Activated naive CD8-positive, alpha-beta T cell treated with anti-CD3 and anti-CD28 coated beads, Interleukin-2, amount 10 ng/mL, durations not matched to agents 7 days and 5 days (primary cell): ENCODE results near the gene EXPH5. TPM values are rescaled to one million over a fixed set of nuclear protein-coding genes. Genes with fewer than 3 reads are reported as not detected.
A peak's percentile ranks its signal among the peaks of the same experiment; 100 is the strongest.

Experiments
- ATAC-seq: fragments of 150-1000 bp; cut with Tn5 transposase; one replicate; pipeline ENCODE4 v1.10.0; 2021; ENCODE audit warnings: low read depth, moderate library complexity
- POLR2A ChIA-PET: fragments of 350-600 bp; sonication (Branson Sonifier 250); formaldehyde crosslinking; loops from one replicate; lab custom pipeline; 2021; ENCODE audit warnings: antibody characterized with exemption; lab: Charles Lee
- DNase-seq: peaks from one replicate; pipeline ENCODE4 v3.0.0; 2021
- H3K27ac Mint-ChIP-seq: one replicate; pipeline ENCODE4 v1.8.0; 2022; ENCODE audit warnings: mild to moderate bottlenecking, mixed read lengths
- H3K27me3 Mint-ChIP-seq: one replicate; pipeline ENCODE4 v1.8.0; 2022; ENCODE audit warnings: mild to moderate bottlenecking, moderate library complexity, mixed read lengths
- H3K36me3 Mint-ChIP-seq: one replicate; pipeline ENCODE4 v1.8.0; 2021; ENCODE audit warnings: mild to moderate bottlenecking, mixed read lengths
- H3K4me1 Mint-ChIP-seq: one replicate; pipeline ENCODE4 v1.8.0; 2021; ENCODE audit warnings: mixed read lengths
- H3K4me3 Mint-ChIP-seq: one replicate; pipeline ENCODE4 v1.8.0; 2022; ENCODE audit warnings: mild to moderate bottlenecking, moderate library complexity, mixed read lengths
- H3K9me3 Mint-ChIP-seq: one replicate; pipeline ENCODE4 v1.8.0; 2021; ENCODE audit warnings: mixed read lengths
- total RNA-seq, 2 experiments: library from RNA; stranded (reverse); gene quantifications; one replicate each; pipeline ENCODE4 v1.2.3, GENCODE V29; 2021

The EXPH5 gene
- total RNA-seq, 2 experiments from 2014 or later, result 2.5 to 3.7 TPM

DNA sequence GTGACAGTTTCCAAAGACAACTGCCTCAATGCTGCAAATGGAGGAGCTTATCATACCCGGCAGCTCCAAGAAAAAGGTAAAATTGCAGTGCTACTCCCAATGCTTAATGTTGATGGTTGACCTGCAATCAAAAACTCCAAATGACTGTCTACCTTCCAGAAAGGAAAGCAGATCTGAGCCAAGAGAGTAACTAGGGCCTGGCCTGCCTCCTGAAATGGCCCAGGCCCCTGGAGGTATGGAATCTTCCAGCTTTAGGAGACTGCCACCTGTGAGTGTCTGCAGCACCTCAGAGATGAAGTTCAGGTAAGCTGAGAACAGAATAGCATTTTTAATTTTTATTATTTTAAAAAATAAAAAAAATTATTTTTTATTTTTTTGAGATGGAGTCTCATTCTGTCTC lies 23.7 kb downstream of the EXPH5 start:
- Mint-ChIP-seq H3K27me3 (no peaks in the 10 kb centered on the region), H3K4me3 (no peak overlapping the region), H3K27ac (no peak overlapping the region), H3K9me3 (no peaks in the 10 kb centered on the region), H3K36me3 (no peaks in the 10 kb centered on the region), H3K4me1 (peaks cover 5% of the 10 kb centered on the region)
- ATAC-seq, result no peak
- no peak for DNase-seq
- POLR2A ChIA-PET, result no interaction called here

DNA sequence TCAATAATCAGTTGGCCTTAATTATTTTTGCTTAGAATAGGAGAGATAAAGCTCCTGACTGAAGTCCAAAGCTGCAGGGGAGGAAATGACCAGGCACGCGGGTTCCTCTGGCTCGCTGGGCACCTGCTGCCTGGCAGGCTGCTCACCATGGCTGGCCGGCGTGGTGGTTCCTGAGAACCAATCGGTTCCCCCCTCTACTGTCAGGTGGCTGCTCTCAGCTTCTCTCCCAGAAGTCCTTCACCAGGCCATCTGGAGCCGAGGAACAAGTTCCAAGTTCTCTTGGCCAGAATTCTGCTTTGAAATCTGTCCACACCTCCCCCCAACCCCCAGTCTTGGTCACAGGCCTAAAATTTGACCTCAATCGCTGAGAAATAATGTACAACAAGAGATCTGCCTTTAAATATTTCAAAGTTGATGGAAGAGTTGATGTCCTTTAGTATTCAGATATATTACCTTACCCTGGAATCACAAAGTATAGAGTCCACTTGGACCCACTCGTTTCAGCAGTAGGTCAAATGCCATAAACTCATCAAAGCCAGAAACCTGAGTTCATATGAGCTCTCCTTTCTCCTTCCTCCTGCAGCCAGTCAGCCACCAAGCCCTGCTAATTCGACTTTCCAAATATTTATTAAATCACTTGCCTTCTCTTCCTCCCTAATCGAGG lies 25.2 kb downstream of the EXPH5 start:
- POLR2A ChIA-PET, result no interaction called here
- DNase-seq (no peak), ATAC-seq (no peak)
- Mint-ChIP-seq H3K4me3 (no peak overlapping the region), H3K36me3 (no peaks in the 10 kb centered on the region), H3K27ac (no peak overlapping the region), H3K4me1 (peaks cover 5% of the 10 kb centered on the region), H3K9me3 (no peaks in the 10 kb centered on the region), H3K27me3 (no peaks in the 10 kb centered on the region)

DNA sequence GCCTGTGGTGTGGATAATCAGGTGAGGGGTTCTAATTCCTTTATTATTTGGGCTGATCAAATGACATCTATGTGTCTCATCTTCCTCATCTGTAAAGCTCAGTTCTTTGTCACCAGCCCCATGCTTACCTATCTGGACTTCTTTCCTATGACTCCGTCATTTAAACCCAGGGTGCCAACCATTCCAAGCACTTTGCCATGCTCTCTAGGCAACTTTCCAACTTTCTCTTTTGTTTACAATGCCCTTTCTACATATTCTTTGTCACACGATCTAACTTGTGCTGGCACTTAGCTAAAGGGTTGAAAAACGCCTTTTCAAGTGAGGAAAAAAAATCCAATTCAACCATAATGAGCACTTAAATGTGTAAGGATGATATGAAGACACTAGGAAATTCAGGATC lies 27.9 kb downstream of the EXPH5 start:
- no peak for DNase-seq
- no peaks in the 10 kb centered on the region for H3K27me3 Mint-ChIP-seq
- POLR2A ChIA-PET, result no interaction called here
- no peaks in the 10 kb centered on the region for H3K9me3 Mint-ChIP-seq
- H3K27ac Mint-ChIP-seq, result no peak overlapping the region
- H3K4me3 Mint-ChIP-seq, result no peak overlapping the region
- peaks cover 2% of the 10 kb centered on the region for H3K4me1 Mint-ChIP-seq
- no peaks in the 10 kb centered on the region for H3K36me3 Mint-ChIP-seq
- ATAC-seq, result no peak

DNA sequence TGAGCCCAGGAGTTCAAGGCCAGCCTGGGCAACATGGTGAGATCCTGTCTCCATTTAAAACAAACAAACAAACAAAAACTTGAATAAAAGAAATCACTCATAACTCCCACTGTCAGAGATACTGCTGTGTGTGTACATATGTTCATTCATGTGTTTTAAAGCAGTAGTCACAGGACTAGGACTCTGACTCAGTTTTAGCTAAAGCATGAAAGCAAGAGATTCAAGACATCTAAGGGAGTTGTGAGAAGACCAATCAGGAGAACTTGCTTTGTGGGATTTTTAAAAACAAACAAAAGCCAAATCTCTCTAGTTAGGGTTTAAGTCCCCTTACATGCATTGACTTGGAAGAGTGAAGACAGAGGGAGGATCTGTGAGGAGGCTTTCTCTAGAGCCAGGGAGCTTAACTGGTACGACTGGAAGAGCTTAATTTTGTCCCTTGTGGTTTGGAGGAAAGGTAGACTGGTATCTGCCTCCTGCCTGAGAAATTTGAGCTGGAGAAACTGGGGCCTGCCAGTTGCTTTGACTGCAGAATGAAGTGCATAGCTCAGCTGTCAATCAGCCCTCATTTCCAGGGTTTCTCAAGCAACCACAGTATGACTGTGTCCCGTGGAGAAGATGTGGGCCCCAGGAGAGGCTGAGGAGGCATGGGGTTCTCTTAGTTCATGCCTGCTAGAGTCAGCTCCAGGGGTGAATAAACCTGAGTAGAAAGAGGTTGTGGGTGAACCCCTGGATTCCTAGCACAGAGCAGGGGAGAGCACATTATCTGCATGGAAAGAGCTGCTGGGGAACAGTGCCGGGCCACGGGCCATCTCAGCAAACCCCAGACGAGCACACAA lies 30.6 kb downstream of the EXPH5 start:
- Mint-ChIP-seq H3K9me3 (no peaks in the 10 kb centered on the region), H3K36me3 (peaks cover 2% of the 10 kb centered on the region), H3K4me3 (no peak overlapping the region), H3K27me3 (no peaks in the 10 kb centered on the region), H3K27ac (no peak overlapping the region), H3K4me1 (peaks cover 21% of the 10 kb centered on the region)
- no peak for DNase-seq
- no peak for ATAC-seq
- POLR2A ChIA-PET, result no interaction called here

DNA sequence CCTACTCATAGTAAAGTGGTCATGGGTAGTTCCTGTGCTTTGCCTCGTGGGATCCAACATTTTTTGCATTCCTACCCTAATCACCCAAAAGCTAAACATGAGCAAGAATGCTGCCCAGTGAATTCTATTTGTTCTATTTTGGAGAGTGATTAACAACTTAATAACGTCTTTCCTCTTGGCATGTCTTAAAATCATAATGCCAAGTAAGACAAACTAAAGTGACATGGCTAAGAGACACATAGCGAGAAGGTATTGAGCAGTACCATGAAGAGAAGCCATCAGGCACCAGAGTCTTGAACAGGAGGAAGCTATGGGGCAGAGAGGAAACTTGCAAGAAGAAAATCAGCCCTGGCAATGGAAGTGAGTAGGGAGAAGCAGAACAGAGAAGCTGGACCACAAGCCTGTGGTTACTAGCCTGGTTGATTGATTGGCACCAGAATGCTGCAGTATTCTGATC lies 32.0 kb downstream of the EXPH5 start:
- ATAC-seq (no peak), DNase-seq (no peak)
- Mint-ChIP-seq H3K27ac (no peak overlapping the region), H3K27me3 (no peaks in the 10 kb centered on the region), H3K9me3 (no peaks in the 10 kb centered on the region), H3K4me1 (peaks cover 21% of the 10 kb centered on the region), H3K36me3 (peaks cover 2% of the 10 kb centered on the region), H3K4me3 (no peak overlapping the region)
- POLR2A ChIA-PET, result no interaction called here

DNA sequence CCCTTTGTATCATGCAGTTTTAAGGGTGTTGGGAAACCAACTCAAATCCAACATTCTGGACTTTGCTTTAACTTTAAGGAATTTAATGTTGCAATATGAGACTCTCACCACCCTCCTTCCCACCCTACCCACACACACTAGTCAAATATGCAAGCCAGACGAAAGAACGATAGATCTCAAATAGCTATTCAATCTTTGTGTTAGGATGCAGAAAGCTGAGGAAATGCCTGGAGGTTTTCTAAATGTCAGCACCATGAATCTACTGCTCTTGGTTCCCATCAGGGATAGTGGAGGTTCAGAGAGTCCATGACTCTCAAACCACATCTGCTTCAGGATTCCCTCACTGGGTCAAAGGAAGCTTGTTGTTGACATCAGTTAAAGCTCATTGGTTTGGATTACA lies 33.7 kb downstream of the EXPH5 start:
- DNase-seq (no peak), ATAC-seq (no peak)
- POLR2A ChIA-PET, result interaction anchor here (0.6 kb wide), 1 partner anchor 14 kb away, joined by 3 read pairs; no protein-coding TSS in a partner anchor
- peak overlapping the region; percentile 43 for H3K27ac Mint-ChIP-seq
- H3K4me3 Mint-ChIP-seq, result no peak overlapping the region
- peaks cover 2% of the 10 kb centered on the region for H3K36me3 Mint-ChIP-seq
- peaks cover 21% of the 10 kb centered on the region for H3K4me1 Mint-ChIP-seq
- no peaks in the 10 kb centered on the region for H3K27me3 Mint-ChIP-seq
- no peaks in the 10 kb centered on the region for H3K9me3 Mint-ChIP-seq

DNA sequence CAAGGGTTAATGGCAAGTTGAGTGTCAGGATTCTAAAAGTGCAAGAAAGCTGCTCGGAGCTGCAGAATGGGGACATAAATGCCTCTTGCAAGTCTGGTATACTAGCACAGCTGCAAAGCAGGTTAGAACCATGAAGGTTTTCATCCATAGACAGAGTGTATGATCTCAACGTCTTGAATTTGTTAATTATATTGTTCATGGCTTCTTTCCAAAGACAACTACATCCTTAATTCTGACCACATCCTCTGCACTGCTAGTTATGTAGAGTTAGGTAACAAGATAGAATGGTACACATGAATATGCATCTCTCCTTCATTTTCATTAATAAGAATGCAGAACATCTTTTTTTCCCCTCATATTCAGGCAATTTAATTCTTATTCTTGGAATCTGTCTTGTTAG lies 34.2 kb downstream of the EXPH5 start:
- peak; percentile 90 for ATAC-seq
- Mint-ChIP-seq H3K4me3 (no peak overlapping the region), H3K4me1 (peaks cover 21% of the 10 kb centered on the region), H3K9me3 (no peaks in the 10 kb centered on the region), H3K27ac (peak overlapping the region; percentile 45), H3K36me3 (peaks cover 2% of the 10 kb centered on the region), H3K27me3 (no peaks in the 10 kb centered on the region)
- POLR2A ChIA-PET, result no interaction called here
- DNase-seq, result no peak

DNA sequence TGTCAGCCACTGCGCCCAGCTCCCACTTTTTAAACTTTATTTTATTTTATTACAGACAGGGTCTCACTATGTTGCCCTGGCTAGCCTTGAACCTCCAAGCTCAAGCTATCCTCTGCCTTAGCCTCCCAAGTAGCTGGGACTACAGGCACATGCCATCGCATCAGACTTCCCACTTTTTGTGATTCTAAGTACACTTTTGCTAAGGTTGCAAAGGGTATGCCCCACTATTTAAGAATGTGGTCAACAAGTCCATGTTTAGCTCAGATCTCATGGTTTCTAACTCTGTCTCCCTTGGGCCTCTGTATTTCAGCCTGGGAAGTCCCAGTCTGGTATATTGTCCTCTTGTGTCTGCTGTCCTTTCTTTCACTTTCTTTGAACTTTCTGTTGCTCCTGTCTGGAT lies 35.3 kb downstream of the EXPH5 start:
- POLR2A ChIA-PET, result no interaction called here
- Mint-ChIP-seq H3K4me1 (peaks cover 21% of the 10 kb centered on the region), H3K27ac (no peak overlapping the region), H3K4me3 (no peak overlapping the region), H3K9me3 (no peaks in the 10 kb centered on the region), H3K27me3 (no peaks in the 10 kb centered on the region), H3K36me3 (peaks cover 2% of the 10 kb centered on the region)
- ATAC-seq (no peak), DNase-seq (no peak)

DNA sequence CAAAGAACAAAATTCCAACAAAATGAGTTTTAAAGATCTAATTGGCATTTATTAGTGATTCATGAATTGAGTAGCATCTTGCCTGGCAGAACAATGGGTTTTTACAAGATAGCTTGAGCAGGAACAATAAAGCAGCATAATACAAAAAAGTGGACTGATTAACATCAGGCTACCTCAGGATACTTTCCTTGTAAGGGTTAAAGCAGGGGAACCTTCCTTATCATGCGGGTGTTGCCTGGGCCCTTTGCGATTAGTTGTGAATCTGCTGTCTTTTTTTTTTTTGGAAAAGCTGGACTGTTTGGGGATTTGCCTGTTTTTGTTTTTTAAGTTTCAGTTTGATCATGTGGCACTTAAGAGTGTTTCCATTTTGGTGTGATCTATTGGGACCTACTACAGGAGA lies 37.5 kb downstream of the EXPH5 start:
- no peaks in the 10 kb centered on the region for H3K9me3 Mint-ChIP-seq
- POLR2A ChIA-PET, result no interaction called here
- no peaks in the 10 kb centered on the region for H3K27me3 Mint-ChIP-seq
- DNase-seq, result no peak
- no peak for ATAC-seq
- H3K4me3 Mint-ChIP-seq, result no peak overlapping the region
- H3K27ac Mint-ChIP-seq, result no peak overlapping the region
- H3K4me1 Mint-ChIP-seq, result peaks cover 19% of the 10 kb centered on the region
- peaks cover 2% of the 10 kb centered on the region for H3K36me3 Mint-ChIP-seq

DNA sequence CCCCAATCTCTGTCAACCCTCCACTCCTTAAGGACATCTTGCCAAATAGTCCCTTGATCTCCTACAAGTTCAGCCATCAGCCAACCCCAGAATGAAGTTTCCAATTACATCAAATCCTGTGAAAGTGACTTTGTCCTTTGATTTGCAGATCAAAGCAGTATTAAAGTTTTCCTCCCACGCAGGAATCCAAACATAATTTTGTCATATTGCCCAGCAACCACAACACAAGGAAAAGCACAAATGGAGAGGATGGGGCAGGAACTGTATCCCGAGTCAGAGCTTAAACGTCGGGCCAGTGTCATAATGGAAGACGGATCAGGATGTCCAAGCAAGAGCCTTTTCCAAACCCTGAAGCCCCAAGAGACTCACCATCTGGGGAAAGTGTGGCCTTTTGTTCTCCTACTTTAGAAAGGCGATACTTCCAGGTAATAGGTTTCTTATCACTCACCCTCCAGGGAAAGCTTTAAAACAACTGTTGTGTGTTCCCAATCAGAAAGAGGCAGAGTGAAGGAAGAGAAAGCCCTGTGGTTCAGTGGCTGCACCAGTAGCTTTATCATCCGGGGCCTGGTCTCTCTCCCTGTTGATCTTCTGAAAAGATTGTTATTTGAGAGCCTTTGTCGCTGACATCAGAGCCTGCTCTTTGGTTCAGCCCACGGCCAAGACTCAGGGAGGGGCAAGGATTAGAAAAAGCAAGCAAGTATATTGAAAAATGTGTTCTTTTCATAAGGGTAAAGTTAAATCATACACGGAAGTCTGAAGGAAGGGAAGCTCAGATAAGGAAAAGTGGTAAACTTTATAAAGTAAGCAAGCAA lies 41.7 kb downstream of the EXPH5 start:
- DNase-seq (no peak), ATAC-seq (no peak)
- no peaks in the 10 kb centered on the region for H3K4me1 Mint-ChIP-seq
- H3K27ac Mint-ChIP-seq, result no peak overlapping the region
- H3K4me3 Mint-ChIP-seq, result no peak overlapping the region
- no peaks in the 10 kb centered on the region for H3K9me3 Mint-ChIP-seq
- H3K27me3 Mint-ChIP-seq, result no peaks in the 10 kb centered on the region
- H3K36me3 Mint-ChIP-seq, result no peaks in the 10 kb centered on the region
- POLR2A ChIA-PET, result no interaction called here

DNA sequence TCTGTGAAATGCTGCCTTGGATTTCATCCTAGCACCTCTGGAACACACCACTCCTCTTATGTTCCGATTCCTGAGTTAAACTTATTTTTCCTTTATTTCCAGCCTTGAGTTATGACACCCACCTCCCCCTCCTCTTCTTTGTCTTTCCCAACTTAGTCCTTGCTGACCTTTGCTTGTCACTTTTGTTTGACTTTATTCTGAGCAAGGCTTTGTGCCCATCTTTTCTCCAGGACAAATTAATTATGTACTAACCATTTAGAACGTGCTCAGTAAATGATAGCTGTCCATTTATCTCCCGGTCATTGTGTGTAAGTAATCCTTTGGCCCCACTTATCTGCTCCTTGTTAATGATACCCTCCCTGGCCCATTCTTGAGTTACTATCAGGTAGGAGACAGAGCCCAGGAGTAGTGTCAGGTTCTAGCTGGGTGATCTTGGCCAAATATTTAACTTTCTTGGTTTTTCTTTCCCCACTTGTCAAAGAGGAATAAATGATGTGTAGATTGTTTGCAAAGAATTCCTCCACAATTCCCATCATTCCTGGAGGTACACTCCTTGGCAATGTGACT lies 44.2 kb downstream of the EXPH5 start:
- no peaks in the 10 kb centered on the region for H3K9me3 Mint-ChIP-seq
- H3K27me3 Mint-ChIP-seq, result no peaks in the 10 kb centered on the region
- H3K36me3 Mint-ChIP-seq, result no peaks in the 10 kb centered on the region
- DNase-seq (no peak), ATAC-seq (no peak)
- H3K4me3 Mint-ChIP-seq, result no peak overlapping the region
- no peaks in the 10 kb centered on the region for H3K4me1 Mint-ChIP-seq
- H3K27ac Mint-ChIP-seq, result no peak overlapping the region
- POLR2A ChIA-PET, result no interaction called here

DNA sequence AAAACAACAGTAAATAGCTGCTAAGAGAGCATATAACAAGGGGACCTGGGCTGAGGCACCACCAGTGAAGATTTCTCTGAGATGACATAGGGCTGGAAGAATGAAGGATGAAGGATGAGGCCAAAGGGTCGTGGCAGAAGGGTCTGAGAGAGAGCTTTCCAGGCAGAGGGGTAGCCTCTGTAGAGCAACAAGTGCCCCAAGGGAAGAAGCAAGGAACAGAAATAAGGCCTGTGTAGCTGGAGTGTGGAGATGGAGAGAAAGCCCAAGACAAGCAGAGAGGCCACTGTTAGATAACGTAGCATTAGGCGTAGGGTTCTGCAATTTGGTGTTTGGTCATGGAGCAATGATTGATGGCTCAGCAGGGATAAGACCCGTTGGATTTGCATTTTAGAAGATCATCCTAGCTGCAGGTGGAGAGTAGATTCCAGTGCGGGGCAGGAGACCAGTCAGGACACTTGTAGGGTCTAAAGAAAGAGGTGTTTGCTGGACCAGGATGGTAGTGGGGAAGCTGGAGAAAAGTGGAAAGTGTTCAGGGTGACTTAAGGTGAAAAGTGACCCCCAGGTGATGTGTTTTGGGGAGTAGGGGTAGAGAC lies 47.6 kb downstream of the EXPH5 start:
- DNase-seq (no peak), ATAC-seq (no peak)
- no peaks in the 10 kb centered on the region for H3K27me3 Mint-ChIP-seq
- H3K4me3 Mint-ChIP-seq, result no peak overlapping the region
- H3K36me3 Mint-ChIP-seq, result no peaks in the 10 kb centered on the region
- H3K9me3 Mint-ChIP-seq, result no peaks in the 10 kb centered on the region
- H3K27ac Mint-ChIP-seq, result no peak overlapping the region
- POLR2A ChIA-PET, result interaction anchor here (0.7 kb wide), 1 partner anchor 14 kb away, joined by 3 read pairs; no protein-coding TSS in a partner anchor
- no peaks in the 10 kb centered on the region for H3K4me1 Mint-ChIP-seq
